Measurements from ENCODE around the gene NHS.

DNA sequence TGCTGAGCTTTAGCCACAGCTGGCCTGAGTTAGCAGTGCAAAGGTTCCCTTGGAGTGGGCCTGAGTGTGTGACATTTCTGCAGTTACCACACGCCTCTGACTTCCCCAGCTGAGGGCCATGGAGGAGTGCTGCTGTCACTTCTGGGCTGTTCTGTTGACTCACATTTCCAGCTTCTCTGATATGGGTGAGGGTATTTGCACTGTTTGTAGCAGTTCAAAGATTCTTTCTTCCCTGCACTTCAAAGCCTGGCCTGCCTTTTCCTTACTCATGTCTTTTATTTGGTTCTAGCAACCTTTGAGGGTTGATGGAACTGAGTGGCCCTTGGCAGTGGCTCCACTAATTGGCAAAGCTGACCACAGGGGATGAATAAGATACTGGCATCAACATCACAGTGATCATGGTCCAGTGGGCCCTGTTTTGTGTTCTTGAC lies 335.9 kb downstream of the NHS start:
- TF ChIP-seq SMC3 (IDR thresholded peaks at IDR 0.05; ENCODE audit: low read depth, low read length), result no peak
- no peak for TF ChIP-seq CTCF (conservative IDR thresholded peaks at IDR 0.05; ENCODE audit: low read depth, low read length)
- TF ChIP-seq MXI1 (IDR thresholded peaks at IDR 0.05; ENCODE audit: borderline replicate concordance, low read depth, low read length), result no peak
- TF ChIP-seq POLR2A (IDR thresholded peaks at IDR 0.05; ENCODE audit: low read depth, low read length), result no peak
- no peak for TF ChIP-seq RFX5 (IDR thresholded peaks at IDR 0.05; ENCODE audit: low read depth, low read length)
- no peak for TF ChIP-seq CHD1 (IDR thresholded peaks at IDR 0.05; ENCODE audit: low read depth, low read length)
- no peak for TF ChIP-seq RAD21 (IDR thresholded peaks at IDR 0.05; ENCODE audit: low read length)
- no peak for TF ChIP-seq MAFK (IDR thresholded peaks at IDR 0.05; ENCODE audit: low read depth, low read length)
- no peak for TF ChIP-seq USF2 (IDR thresholded peaks at IDR 0.05; ENCODE audit: low read depth, low read length)
- TF ChIP-seq MAZ (IDR thresholded peaks at IDR 0.05; ENCODE audit: borderline replicate concordance, low read depth, low read length), result no peak
